Stomach (tissue), 4 donors: ENCODE results near the gene PDP2.

Experiments used
- EP300 ChIP-seq: sonication (generic); formaldehyde crosslinking; IDR thresholded peaks from one replicate; pipeline ENCODE4 v1.6.1; 2017; ENCODE audit warnings: antibody characterized with exemption
- TF ChIP-seq, protein P1 (sequence below), 7 experiments: fragments of 450-650 bp in 4 of 7; fragments of 200-600 bp in 3 of 7; sonication (generic) in 3 of 7; IDR thresholded peaks; one replicate each; pipeline ENCODE4 v1.5.1; 2016 to 2019; ENCODE audit warnings: antibody characterized with exemption in 7 of 7, control low read depth in 2 of 7, mild to moderate bottlenecking in 1 of 7

DNA sequence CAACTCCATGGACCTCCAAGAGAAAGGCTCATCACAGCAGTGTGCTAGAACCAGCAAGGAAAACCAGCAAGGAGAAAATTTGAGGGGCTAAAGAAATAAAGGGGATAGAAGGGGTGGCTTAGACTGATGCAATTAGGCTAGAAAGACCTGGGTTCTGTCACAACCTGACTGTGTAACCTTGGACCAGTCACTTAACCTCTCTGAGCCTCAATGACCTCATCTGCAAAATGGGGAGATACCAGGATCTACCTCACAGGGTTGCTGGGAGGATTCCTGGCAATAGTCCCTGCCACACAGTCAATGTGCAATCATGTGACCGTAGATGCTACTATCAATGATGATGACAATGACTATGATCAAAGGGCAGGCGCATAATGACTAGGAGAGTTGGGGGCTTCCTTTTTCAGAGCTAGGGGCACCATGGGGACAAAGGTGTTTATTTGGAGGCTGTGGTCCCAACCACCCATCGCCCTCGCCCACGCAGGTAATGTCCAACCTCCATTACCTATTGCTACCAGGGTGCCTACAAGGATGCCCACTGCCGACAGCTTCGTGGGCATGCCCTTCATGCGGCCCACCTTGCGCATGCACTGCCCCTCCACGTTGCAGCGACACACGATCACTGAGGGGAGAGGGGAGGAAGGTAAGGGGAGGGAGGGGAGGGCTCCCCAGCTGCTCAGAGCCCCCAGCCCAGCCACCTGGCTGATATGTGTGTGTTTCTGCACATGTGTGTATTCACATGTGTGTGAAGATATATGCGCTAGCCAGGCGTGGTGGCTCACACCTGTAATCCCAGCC, 28.6 kb downstream of the PDP2 start:
- TF ChIP-seq, protein P1, sequence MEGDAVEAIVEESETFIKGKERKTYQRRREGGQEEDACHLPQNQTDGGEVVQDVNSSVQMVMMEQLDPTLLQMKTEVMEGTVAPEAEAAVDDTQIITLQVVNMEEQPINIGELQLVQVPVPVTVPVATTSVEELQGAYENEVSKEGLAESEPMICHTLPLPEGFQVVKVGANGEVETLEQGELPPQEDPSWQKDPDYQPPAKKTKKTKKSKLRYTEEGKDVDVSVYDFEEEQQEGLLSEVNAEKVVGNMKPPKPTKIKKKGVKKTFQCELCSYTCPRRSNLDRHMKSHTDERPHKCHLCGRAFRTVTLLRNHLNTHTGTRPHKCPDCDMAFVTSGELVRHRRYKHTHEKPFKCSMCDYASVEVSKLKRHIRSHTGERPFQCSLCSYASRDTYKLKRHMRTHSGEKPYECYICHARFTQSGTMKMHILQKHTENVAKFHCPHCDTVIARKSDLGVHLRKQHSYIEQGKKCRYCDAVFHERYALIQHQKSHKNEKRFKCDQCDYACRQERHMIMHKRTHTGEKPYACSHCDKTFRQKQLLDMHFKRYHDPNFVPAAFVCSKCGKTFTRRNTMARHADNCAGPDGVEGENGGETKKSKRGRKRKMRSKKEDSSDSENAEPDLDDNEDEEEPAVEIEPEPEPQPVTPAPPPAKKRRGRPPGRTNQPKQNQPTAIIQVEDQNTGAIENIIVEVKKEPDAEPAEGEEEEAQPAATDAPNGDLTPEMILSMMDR (IDR thresholded peaks at IDR 0.05) = no peak
- no peak for TF ChIP-seq EP300
